GM18867 (cell line): ENCODE measurements around the gene PLEKHG4B.
"Not testable (repeated sequence)": the region's sequence is repeated elsewhere in the genome, so short reads cannot be mapped to it uniquely, and the experiment has no call there.

Experiments
- ATAC-seq: cut with Tn5 transposase; IDR thresholded peaks from one replicate; pipeline ENCODE4 v1.9.1; 2021; ENCODE audit warnings: mild to moderate bottlenecking, moderate library complexity; ENCODE audit not compliant: unreplicated experiment

The PLEKHG4B gene, protein sequence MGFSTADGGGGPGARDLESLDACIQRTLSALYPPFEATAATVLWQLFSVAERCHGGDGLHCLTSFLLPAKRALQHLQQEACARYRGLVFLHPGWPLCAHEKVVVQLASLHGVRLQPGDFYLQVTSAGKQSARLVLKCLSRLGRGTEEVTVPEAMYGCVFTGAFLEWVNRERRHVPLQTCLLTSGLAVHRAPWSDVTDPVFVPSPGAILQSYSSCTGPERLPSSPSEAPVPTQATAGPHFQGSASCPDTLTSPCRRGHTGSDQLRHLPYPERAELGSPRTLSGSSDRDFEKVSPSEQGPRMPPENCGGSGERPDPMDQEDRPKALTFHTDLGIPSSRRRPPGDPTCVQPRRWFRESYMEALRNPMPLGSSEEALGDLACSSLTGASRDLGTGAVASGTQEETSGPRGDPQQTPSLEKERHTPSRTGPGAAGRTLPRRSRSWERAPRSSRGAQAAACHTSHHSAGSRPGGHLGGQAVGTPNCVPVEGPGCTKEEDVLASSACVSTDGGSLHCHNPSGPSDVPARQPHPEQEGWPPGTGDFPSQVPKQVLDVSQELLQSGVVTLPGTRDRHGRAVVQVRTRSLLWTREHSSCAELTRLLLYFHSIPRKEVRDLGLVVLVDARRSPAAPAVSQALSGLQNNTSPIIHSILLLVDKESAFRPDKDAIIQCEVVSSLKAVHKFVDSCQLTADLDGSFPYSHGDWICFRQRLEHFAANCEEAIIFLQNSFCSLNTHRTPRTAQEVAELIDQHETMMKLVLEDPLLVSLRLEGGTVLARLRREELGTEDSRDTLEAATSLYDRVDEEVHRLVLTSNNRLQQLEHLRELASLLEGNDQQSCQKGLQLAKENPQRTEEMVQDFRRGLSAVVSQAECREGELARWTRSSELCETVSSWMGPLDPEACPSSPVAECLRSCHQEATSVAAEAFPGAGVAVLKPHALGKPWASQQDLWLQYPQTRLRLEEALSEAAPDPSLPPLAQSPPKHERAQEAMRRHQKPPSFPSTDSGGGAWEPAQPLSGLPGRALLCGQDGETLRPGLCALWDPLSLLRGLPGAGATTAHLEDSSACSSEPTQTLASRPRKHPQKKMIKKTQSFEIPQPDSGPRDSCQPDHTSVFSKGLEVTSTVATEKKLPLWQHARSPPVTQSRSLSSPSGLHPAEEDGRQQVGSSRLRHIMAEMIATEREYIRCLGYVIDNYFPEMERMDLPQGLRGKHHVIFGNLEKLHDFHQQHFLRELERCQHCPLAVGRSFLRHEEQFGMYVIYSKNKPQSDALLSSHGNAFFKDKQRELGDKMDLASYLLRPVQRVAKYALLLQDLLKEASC (N-terminal part only)

DNA sequence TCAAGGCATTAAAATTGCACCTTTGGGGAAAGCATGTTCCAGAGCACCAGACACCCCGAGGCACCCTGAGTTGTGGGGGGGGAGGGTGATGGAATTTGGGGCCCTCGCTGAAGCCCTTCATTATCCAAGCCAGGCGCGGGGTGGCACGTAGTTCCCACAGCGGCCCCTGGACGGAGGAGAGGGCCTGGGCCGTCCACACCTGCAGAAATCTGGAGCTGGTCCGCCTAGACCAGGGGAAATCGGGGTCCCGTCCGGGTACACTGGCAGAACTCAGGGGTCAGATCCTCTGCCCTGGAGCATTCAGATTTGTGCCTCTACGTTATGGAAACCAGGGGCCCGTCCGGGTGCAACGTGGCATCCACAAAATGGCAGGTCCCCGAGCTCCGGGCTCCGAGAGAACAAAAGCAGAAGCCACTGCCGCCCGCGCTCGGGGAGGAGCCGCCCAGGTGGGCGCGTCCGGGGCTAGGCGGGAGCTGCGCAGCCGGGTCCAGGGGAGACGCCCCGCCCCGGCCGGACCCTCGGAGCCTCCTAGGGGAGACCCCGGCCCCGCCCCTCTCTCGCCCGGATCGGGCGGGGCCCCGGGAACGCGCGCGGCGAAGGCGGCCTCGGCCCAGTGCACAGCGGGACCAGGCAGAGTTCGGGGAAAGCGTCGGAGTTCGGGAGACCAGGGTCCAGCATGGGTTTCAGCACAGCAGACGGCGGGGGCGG, at the start of gene PLEKHG4B:
PLEKHG4B (plus strand) TSS at position 613 of the 708 bp plus-strand sequence; CDS start at position 677, 64 bp downstream.
- no peak for ATAC-seq

DNA sequence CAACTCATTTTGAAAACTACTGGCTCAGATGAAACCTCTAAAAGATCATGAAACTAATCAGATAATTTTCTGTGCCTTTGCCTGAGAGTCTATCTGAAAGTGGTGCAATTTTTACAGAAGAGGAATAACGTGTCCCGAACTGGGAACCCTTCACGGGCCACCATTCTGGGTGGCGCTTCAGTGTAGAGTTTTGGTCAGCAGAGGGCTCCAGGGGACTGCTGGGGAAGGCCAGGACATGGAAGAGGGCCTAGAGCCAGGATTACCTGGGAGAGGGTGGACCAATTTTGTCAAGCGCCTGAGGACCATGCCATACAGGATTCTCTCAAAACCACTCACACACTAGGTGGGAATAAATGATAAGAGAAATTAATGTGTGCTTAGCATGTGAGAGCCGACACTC, 49.7 kb upstream of the PLEKHG4B start:
- no peak for ATAC-seq

DNA sequence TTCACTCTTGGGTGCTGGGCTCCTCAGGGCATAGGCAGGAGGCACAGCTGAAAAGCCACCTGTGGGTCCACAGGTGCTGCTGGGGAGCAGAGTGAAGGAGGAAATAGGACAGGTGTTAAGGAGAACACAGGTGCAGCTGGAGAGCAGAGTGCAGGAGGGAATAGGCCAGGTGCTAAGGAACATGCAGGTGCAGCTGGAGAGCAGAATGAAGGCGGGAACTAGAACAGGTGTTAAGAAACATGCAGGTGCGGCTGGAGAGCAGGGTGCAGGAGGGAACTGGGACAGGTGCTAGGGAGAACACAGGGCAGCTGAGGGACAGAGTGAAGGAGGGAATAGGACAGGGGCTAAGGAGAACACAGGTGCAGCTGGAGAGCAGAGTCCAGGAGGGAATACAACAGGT, 43.8 kb upstream of the PLEKHG4B start:
- no peak for ATAC-seq

DNA sequence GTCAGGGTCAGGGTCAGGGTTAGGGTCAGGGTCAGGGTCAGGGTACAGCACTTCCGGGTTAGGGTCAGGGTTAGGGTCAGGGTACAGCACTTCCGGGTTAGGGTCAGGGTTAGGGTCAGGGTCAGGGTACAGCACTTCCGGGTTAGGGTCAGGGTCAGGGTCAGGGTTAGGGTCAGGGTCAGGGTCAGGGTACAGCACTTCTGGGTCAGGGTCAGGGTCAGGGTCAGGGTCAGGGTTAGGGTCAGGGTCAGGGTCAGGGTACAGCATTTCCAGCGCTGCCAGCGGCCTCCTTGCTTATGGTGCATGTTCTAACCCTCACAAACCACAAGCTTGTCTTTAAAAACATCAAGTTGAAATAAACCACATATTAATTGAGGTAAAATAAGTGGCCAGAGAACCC, 42.4 kb upstream of the PLEKHG4B start:
- ATAC-seq: not testable (repeated sequence)

DNA sequence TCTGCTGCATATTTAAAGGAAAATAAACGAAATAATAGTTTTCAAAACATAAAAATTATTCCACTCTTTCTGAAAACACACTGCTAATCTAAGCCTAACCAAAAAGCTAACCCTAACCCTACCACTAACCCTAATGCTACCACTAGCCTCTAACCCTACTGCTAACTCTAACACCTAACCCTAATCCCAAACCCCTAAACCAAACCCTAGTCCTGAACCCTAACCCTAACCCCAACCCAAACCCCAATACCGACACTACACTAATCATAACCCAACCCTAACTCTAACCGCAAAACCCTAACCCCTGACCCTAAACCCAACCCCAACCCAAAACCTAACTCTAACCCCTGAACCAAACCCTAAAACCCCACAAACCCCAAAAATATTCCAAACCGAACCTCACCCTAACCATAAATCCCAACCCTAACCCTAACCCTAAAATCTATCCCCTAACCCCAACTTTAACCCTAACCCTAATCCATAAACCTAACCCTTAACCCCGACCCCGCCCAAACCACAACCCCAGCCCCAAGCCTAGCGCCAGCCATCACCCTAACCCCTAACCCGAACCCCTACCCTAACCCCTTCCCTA, 41.9 kb upstream of the PLEKHG4B start:
- ATAC-seq: no peak

DNA sequence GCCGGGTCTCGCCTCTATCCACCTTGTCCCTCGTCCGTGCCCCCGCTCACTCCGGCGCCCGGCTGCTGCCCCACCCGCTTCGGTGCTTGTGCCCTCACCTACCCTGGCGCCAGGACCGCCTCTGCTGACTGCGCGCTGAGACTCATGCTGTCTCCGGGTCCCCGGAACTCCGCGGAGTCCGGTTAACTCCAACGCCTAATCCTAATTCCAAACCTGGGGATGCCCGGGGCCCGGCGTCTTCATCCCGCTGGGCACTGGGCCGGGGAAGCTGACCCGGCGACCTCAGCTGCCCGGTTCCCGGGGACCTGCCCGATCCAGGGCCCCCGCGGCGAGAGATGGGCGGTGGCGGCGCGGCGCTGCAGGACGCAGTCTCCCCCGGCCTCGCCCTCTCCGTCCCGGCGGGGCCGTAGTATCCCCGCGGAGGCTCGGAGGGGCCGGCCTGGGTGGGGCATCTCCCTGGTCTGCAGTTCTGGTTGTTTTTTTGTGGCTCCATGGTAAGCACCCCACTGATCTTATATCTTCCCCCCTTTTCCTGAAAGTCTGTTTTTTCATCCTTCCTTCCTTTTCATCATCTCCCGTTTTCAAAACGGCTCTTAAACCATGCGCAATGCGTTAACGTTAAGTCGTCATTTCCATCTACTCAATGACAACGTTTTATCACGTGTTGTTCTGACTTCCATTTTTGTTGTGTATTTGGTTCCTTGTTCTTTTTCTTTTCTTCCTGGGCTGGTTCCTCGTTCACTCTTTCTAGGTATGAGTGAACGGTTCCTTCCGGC, 41.1 kb upstream of the PLEKHG4B start:
- ATAC-seq: no peak

DNA sequence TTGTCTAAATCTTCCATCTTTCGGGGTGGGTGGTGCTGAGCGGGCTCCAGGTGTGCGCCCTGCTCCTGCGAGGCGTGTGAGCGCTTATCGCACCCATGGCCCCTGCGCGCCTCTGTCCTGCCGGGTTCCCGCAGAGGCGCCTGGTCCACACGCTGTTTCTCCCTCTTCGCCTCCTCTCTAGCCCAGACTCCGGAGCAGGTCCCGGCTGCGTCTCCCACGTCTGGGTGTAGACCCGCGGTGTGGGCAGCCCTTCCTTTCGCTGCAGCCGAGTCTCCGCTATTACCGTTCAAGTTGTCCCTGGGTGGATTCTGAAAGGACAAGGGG, 40.5 kb upstream of the PLEKHG4B start:
- no peak for ATAC-seq

DNA sequence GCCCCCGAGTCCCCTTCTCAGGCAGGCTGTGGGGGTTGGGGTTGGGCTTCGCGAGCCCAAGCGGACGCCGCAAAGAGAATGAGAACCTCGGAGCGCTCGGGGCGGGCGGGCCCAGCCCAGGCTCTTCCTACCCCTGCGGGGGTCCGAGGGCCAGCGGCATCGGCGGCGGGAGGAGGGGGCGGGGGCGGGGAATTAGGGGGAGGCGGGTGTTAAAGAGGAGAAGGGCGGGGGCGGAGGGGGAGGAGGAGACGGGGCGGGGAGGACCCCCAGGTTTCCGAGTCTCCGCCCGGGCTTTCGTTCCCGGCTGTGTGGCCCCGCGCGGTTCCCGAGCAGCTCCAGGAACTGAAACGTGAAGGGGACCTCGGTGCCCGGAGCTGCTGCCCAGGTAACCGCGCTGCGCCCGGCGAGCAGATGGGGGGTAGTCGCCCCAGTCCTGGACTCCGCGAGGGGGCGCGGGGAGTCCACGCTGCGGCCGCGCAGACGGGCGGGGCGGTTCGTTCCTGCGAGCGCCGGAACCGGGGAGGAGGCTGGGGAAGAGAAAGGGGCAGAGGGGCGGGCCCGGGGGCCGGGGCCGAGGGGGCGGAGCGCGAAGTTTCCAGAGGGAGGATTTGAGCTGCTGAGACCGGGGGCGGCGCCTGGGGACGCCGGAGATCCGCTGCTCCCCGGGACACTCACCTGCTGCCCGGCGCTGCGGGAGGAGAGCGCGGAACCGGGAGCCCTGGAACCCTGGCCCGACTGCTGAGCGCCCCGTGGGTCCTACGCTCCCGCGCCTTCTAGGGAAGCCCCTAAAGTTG, 38.4 kb upstream of the PLEKHG4B start:
- ATAC-seq: no peak

DNA sequence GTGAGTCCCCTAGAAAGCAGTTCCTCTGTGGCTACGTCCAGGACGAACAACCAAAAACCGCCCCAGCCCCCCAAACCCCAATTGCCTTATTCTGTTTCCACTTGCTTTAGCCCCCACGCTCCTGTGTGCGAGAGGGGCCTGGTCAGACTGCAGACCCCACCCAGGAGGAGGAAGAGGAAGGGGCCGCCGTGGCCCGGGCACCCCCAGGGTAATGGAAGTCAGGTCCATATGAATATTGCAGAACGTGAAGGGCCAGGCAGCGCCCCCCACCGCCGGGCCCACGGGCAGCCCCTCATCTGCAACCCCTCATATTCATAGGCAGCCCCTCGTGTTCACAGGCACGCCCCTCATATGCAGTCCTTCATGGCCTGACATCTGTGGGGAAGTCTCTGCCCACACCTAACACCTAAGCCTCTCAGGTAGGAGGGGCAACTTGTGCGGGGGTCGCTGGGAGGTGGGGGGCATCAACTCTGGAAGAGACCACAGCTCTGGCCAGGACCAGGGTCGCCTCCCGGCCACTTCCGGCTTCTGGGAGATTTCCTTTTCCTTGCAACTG, 37.7 kb upstream of the PLEKHG4B start:
- ATAC-seq: no peak

DNA sequence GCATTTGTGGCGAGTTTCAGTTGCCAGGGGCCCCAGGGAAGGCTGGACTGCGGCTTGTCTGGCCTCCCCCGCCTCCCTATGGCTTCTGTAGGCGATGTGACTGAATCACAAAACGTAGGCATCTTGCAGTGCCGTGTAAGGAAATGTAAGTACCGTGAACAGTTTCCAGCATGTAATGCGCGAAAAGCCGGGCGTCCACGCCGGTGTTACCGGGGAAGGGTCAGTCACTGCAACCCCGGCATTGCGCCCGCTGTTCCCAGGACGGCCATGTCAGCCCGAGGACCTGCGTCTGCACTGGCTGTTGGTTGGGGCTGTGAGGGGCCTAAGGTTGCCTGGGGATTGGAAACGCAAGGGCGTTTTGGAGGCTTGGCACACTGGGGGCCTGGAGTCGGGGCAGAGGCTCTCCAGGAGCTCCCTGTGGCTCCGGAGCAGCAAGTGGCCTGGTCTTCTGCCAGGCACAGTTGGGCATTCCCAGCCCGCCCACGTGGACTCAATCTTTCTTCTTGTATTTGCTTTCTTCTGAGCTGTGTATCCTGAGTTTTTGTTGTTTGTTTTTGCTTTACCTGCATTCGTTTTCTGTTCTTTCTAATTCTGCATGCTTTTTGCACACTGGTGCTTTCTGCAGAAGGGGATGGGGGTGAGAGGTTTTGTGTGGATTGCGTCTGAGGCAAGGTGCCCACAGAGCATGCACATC, 36.9 kb upstream of the PLEKHG4B start:
- no peak for ATAC-seq

DNA sequence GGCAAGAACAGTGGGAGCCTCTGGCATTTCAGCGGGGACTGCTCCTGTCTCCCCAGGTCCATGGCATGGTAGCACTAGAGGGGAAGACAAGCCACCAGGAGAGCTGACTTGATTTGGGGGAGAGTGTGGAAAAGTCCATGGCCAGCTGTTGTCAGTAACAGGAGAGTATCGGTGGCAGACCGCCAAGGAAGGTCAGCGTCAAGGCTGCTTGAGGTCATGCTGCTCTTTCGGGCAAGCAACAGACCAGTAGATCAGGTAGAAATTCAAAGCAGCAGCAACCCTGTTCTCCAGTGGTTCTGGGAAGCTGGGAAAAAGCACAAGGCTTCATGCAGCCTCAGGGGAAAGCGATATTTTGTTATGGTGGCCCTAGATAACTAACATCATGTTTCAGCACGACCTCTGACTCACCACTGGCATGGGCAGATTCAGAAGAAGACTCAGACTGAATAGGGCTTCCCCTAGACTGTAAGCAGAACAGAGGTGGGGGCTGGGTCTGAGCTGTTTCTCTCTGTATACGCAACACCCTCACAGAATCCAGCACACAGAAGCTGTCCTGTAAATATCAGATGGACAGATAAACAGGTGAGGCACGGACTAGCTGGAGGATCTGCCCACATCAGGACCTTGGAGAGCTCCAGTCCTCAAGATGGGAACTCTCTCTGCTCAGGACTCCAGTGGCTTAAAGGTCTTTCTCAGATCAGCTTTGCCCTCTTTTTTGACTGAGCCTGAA, 35.2 kb upstream of the PLEKHG4B start:
- ATAC-seq: no peak

DNA sequence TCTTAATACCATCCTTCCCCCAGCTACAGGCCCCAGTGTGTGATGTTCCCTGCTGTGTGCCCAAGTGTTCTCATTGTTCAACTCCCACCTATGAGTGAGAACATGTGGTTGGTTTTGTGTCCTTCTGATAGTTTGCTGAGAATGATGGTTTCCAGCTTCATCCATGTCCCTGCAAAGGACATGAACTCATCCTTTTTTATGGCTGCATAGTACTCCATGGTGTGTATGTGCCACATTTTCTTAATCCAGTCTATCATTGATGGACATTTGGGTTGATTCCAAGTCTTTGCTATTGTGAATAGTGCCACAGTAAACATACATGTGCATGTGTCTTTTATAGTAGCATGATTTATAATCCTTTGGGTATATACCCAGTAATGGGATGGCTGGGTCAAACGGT, 31.7 kb upstream of the PLEKHG4B start:
- ATAC-seq: not testable (repeated sequence)

DNA sequence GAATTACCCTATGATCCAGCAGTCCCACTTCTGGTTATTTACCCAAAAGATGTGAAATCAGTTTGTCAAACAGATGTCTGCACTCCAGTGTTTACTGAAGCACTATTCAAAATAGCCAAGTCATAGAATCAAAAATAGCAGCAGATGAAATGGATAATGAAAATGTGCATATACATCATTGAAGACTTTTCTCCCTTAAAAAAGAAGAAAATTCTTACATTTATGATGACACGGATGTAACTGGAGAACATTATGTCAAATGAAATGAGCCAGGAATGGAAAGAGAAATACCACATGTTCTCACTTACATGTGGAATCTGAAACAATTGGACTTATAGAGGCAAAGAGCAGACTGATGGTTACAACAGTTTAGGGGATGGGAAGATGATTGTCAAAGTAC, 21.5 kb upstream of the PLEKHG4B start:
- no peak for ATAC-seq

DNA sequence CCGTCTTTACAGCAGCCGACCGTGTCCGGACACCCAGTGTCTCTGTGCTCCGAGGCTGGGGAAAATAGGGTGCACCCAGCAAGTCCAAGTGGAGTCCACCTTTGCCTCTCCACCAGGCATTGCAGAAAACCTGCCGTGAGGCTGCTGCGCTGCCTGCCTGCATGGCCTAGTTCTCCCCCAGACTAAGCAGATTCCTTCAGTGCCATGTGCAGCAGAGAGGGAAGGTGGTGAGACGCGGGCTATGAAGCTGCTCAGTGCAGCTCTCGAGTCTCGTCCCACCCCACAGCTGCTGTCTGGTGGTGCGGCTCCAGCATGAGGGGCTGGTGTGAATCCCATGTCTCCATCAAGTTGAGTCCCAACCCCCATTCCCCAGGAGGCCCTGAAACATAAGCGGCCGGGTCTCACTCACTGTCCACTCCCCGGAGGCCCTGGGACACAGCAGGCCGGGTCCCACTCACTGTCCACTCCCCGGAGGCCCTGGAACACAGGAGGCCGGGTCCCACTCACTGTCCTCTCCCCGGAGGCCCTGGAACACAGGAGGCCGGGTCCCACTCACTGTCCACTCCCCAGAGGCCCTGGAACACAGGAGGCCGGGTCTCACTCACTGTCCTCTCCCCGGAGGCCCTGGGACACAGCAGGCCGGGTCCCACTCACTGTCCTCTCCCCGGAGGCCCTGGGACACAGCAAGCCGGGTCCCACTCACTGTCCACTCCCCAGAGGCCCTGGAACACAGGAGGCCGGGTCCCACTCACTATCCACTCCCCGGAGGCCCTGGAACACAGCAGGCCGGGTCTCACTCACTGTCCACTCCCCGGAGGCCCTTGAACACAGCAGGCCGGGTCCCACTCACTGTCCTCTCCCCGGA, 19.4 kb upstream of the PLEKHG4B start:
- not testable (repeated sequence) for ATAC-seq

DNA sequence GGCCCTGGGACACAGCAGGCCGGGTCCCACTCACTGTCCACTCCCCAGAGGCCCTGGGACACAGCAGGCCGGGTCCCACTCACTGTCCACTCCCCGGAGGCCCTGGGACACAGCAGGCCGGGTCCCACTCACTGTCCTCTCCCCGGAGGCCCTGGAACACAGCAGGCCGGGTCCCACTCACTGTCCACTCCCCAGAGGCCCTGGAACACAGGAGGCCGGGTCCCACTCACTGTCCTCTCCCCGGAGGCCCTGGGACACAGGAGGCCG, 18.9 kb upstream of the PLEKHG4B start:
- ATAC-seq: not testable (repeated sequence)

DNA sequence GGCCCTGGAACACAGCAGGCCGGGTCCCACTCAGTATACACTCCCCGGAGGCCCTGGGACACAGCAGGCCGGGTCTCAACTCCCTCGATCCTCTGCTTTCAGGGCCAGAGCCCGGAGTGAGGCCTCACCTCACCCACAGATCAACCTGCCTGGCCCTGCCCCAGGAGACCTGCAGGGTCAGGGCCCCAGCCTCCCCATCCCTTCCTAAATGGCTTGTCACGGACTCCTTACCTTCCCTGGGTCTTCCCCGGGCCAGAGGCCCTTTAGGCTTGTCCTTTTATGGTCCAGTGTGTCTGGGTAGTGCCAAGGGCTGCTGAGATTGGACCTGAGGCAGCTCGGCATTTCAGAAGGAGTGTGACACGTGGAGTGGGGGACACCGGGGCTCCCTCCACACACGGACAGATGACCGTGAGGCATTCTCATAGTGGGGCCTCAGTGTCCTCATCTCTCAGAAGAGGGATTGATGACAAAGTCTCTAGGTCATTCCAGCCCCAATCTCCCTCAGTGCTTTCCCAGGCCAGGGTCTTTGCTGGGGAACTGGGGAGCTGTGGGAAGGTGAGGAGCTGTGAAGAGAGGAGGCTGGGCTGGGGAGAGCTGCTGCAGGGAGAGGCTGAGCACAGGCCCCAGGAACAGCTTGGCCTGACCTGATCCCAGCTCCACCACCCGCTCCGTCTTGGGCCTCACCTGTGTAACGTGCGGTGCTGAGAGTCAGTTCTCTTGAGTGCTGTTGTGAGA, 18.0 kb upstream of the PLEKHG4B start:
- no peak for ATAC-seq
